GM19463 (cell line): ENCODE data around the gene MEIG1.
A peak's percentile ranks its signal among the peaks of the same experiment; 100 is the strongest.
"Not testable (repeated sequence)": the region's sequence is repeated elsewhere in the genome, so short reads cannot be mapped to it uniquely, and the experiment has no call there.

Experiments
- ATAC-seq: cut with Tn5 transposase; IDR thresholded peaks from one replicate; pipeline ENCODE4 v1.9.1; 2021; ENCODE audit warnings: mild to moderate bottlenecking, moderate library complexity; ENCODE audit not compliant: unreplicated experiment

Gene MEIG1

GRCh38 chr10:14959221-14960057, at the start of gene MEIG1:
MEIG1 (plus strand) TSS chr10:14959388; CDS start chr10:14966469, 7,081 bp downstream.
- peak; percentile 76 for ATAC-seq

- no peak for ATAC-seq
Observed at GRCh38 chr10:14910953-14911352, 48.2 kb upstream of the MEIG1 start.

- ATAC-seq: no peak
Observed at GRCh38 chr10:14911801-14912200, 47.4 kb upstream of the MEIG1 start.

GRCh38 chr10:14916600-14916999, 42.6 kb upstream of the MEIG1 start:
- ATAC-seq: no peak

- no peak for ATAC-seq
Observed at GRCh38 chr10:14917827-14918226, 41.4 kb upstream of the MEIG1 start.

- no peak for ATAC-seq
Observed at GRCh38 chr10:14918964-14919363, 40.2 kb upstream of the MEIG1 start.

- ATAC-seq: no peak
Observed at GRCh38 chr10:14924013-14924412, 35.2 kb upstream of the MEIG1 start.

- no peak for ATAC-seq
Observed at GRCh38 chr10:14925268-14925667, 33.9 kb upstream of the MEIG1 start.

- peak; percentile 5 for ATAC-seq
Observed at GRCh38 chr10:14926061-14926470, 33.1 kb upstream of the MEIG1 start.

GRCh38 chr10:14926722-14927416, 32.3 kb upstream of the MEIG1 start:
- ATAC-seq: peak; percentile 94

GRCh38 chr10:14930610-14931009, 28.6 kb upstream of the MEIG1 start:
- ATAC-seq: no peak

GRCh38 chr10:14936584-14936983, 22.6 kb upstream of the MEIG1 start:
- ATAC-seq: no peak

- not testable (repeated sequence) for ATAC-seq
Observed at GRCh38 chr10:14938971-14939370, 20.2 kb upstream of the MEIG1 start.

GRCh38 chr10:14942147-14942949, 16.8 kb upstream of the MEIG1 start:
- peak; percentile 89 for ATAC-seq

GRCh38 chr10:14942950-14943338, 16.2 kb upstream of the MEIG1 start:
- not testable (repeated sequence) for ATAC-seq

GRCh38 chr10:14945108-14945507, 14.1 kb upstream of the MEIG1 start:
- no peak for ATAC-seq

- ATAC-seq: no peak
Observed at GRCh38 chr10:14947268-14947667, 11.9 kb upstream of the MEIG1 start.

GRCh38 chr10:14949291-14949690, 9.9 kb upstream of the MEIG1 start:
- ATAC-seq: no peak

- no peak for ATAC-seq
Observed at GRCh38 chr10:14952851-14953423, 6.3 kb upstream of the MEIG1 start.

GRCh38 chr10:14953424-14954000, 5.7 kb upstream of the MEIG1 start:
- peak; percentile 24 for ATAC-seq
